SK-N-SH (cell line): Measurements from ENCODE around the gene CD300E. TPM values are rescaled to one million over a fixed set of nuclear protein-coding genes. Genes with fewer than 3 reads are reported as not detected.

Experiments
- CTCF ChIA-PET: fragments of 300-600, 350-600 bp; formaldehyde crosslinking; extraction: SDS; loops from one replicate; lab custom pipeline; 2021; lab: Yijun Ruan, JAX
- POLR2A ChIA-PET: fragments of 350-600 bp; sonication (Branson Sonifier 250); formaldehyde crosslinking; extraction: SDS; loops from one replicate; lab custom pipeline; 2020; ENCODE audit warnings: antibody characterized with exemption, inconsistent platforms; lab: Yijun Ruan, JAX
- DNase-seq: peaks from one replicate; pipeline ENCODE4 v3.0.0; 2012
- H2AFZ ChIP-seq: fragments of 200-600 bp; sonication (generic); 2 replicates; pipeline ENCODE4 v1.8.1; 2016; ENCODE audit warnings: antibody characterized with exemption, mild to moderate bottlenecking, low read depth
- H3F3A ChIP-seq: fragments of 200-600 bp; sonication (generic); replicated peaks from 2 replicates; pipeline ENCODE3; 2016; ENCODE audit warnings: antibody characterized with exemption, mild to moderate bottlenecking; ENCODE audit not compliant: insufficient read depth
- H3K27ac ChIP-seq, 2 experiments: fragments of 200-500 bp in 1 of 2; fragments of 200-600 bp in 1 of 2; sonication (Bioruptor generic) in 1 of 2; sonication (generic), shearing (Covaris generic) in 1 of 2; 2 replicates each; pipeline versions ENCODE4 v1.5.1 to v1.6.1; 2014 to 2016; ENCODE audit warnings: low read depth in 2 of 2, inconsistent platforms in 1 of 2, low read length in 1 of 2, mild to moderate bottlenecking in 1 of 2, mixed read lengths in 1 of 2
- H3K27me3 ChIP-seq: fragments of 200-600 bp; sonication (generic), shearing (Covaris generic); 2 replicates; pipeline ENCODE4 v1.6.1; 2016; ENCODE audit warnings: mixed run types; ENCODE audit not compliant: insufficient read depth
- H3K36me3 ChIP-seq, 2 experiments: fragments of 200-500 bp in 1 of 2; fragments of 200-600 bp in 1 of 2; sonication (Bioruptor generic) in 1 of 2; sonication (generic) in 1 of 2; replicated peaks in 1 of 2; 2 replicates each; pipeline versions ENCODE3 to v1.5.1; 2014 to 2016; ENCODE audit warnings: low read length in 1 of 2, mild to moderate bottlenecking in 1 of 2; ENCODE audit not compliant: insufficient read depth in 2 of 2, control insufficient read depth in 1 of 2
- H3K4me1 ChIP-seq, 2 experiments: fragments of 200-500 bp in 1 of 2; fragments of 200-600 bp in 1 of 2; sonication (Bioruptor generic) in 1 of 2; sonication (generic), shearing (Covaris generic) in 1 of 2; 2 replicates each; pipeline versions ENCODE4 v1.5.1 to v1.6.1; 2014 to 2016; ENCODE audit warnings: low read depth in 1 of 2, low read length in 1 of 2, mixed run types in 1 of 2; ENCODE audit not compliant: insufficient read depth in 2 of 2, control insufficient read depth in 1 of 2
- H3K4me2 ChIP-seq: fragments of 200-600 bp; sonication (generic), shearing (Covaris generic); 2 replicates; pipeline ENCODE4 v1.6.1; 2017; ENCODE audit warnings: mixed run types
- H3K4me3 ChIP-seq, 2 experiments: fragments of 200-500 bp in 1 of 2; fragments of 200-600 bp in 1 of 2; sonication (Bioruptor generic) in 1 of 2; sonication (generic), shearing (Covaris generic) in 1 of 2; 2 replicates each; pipeline versions ENCODE4 v1.5.1 to v1.8.1; 2014 to 2016; ENCODE audit warnings: low read depth in 2 of 2, inconsistent platforms in 1 of 2, low read length in 1 of 2, mild to moderate bottlenecking in 1 of 2, mixed read lengths in 1 of 2, moderate library complexity in 1 of 2
- H3K79me2 ChIP-seq: fragments of 200-600 bp; sonication (generic); 2 replicates; pipeline ENCODE4 v1.8.1; 2017; ENCODE audit warnings: mild to moderate bottlenecking; ENCODE audit not compliant: insufficient read depth
- H3K9ac ChIP-seq: fragments of 200-600 bp; sonication (generic); 2 replicates; pipeline ENCODE4 v1.6.1; 2017; ENCODE audit warnings: mixed run types
- H3K9me2 ChIP-seq: fragments of 200-600 bp; sonication (generic); 2 replicates; pipeline ENCODE4 v1.6.1; 2017; ENCODE audit warnings: mixed run types
- H3K9me3 ChIP-seq: fragments of 200-600 bp; sonication (generic); 2 replicates; pipeline ENCODE4 v1.6.1; 2017; ENCODE audit warnings: mixed run types, mild to moderate bottlenecking, moderate library complexity
- H4K20me1 ChIP-seq: fragments of 200-600 bp; sonication (generic); 2 replicates; pipeline ENCODE4 v1.6.1; 2017; ENCODE audit warnings: mild to moderate bottlenecking, mixed run types; ENCODE audit not compliant: insufficient read depth
- CHD2 ChIP-seq: fragments of 150-350 bp; IDR thresholded peaks from 2 replicates; pipeline ENCODE4 v1.6.1; 2018; ENCODE audit warnings: low read length; ENCODE audit not compliant: partially characterized antibody
- EP300 ChIP-seq, 2 experiments: IDR thresholded peaks; 2 replicates each; pipeline versions ENCODE4 v1.4.0 to v1.6.1; 2012; ENCODE audit warnings: borderline replicate concordance in 1 of 2, low read depth in 1 of 2, low read length in 1 of 2
- EZH2phosphoT487 ChIP-seq: fragments of 200-600 bp; sonication (generic); IDR thresholded peaks from 2 replicates; pipeline ENCODE4 v1.6.1; 2017; ENCODE audit warnings: low read depth, mixed run types, mild to moderate bottlenecking, antibody characterized with exemption, moderate library complexity, borderline replicate concordance
- GATA2 ChIP-seq: sonication (generic); formaldehyde crosslinking; IDR thresholded peaks from 2 replicates; pipeline ENCODE4 v1.5.0; 2020; ENCODE audit warnings: mild to moderate bottlenecking, missing genetic modification reagents
- JUND ChIP-seq: IDR thresholded peaks from 2 replicates; pipeline ENCODE4 v1.4.0; 2012
- MEF2A ChIP-seq: IDR thresholded peaks from 2 replicates; pipeline ENCODE4 v1.4.0; 2012; ENCODE audit warnings: low read depth, borderline replicate concordance
- MXI1 ChIP-seq: IDR thresholded peaks from 2 replicates; pipeline ENCODE4 v1.6.1; 2012; ENCODE audit warnings: mild to moderate bottlenecking, low read depth, low read length, improper control_type of control experiment
- NFIC ChIP-seq: IDR thresholded peaks from 2 replicates; pipeline ENCODE4 v1.4.0; 2012; ENCODE audit warnings: borderline replicate concordance
- POLR2AphosphoS5 ChIP-seq: IDR thresholded peaks from 2 replicates; pipeline ENCODE4 v1.6.1; 2012; ENCODE audit warnings: low read depth, low read length
- RAD21 ChIP-seq: IDR thresholded peaks from 2 replicates; pipeline ENCODE4 v1.6.1; 2012; ENCODE audit warnings: mild to moderate bottlenecking, low read length
- RCOR1 ChIP-seq: fragments of 150-350 bp; IDR thresholded peaks from 2 replicates; pipeline ENCODE4 v1.6.1; 2017; ENCODE audit warnings: antibody characterized with exemption, low read length
- RXRA ChIP-seq: IDR thresholded peaks from 2 replicates; pipeline ENCODE4 v1.4.0; 2012; ENCODE audit warnings: low read depth, mild to moderate bottlenecking, borderline replicate concordance
- SIN3A ChIP-seq: IDR thresholded peaks from 2 replicates; pipeline ENCODE4 v1.6.1; 2012; ENCODE audit warnings: low read depth, mild to moderate bottlenecking, low read length, moderate library complexity, borderline replicate concordance
- TCF12 ChIP-seq: IDR thresholded peaks from 2 replicates; pipeline ENCODE4 v1.4.0; 2012
- YY1 ChIP-seq: IDR thresholded peaks from 2 replicates; pipeline ENCODE4 v1.4.0; 2012; ENCODE audit warnings: low read depth, mild to moderate bottlenecking
- WGBS: methylation state at CpG from one replicate; pipeline ENCODE4 v1.1.6; 2017; ENCODE audit warnings: low lambda C conversion rate; 5-methylcytosine and 5-hydroxymethylcytosine counted together
- polyA plus RNA-seq, 3 experiments: library from polyadenylated mRNA; depleted of rRNA; stranded (reverse); fragments of >200 nt; gene quantifications; 2 replicates each; pipeline ENCODE4 v1.2.3, GENCODE V29; 2012
- TF ChIP-seq, protein P1 (sequence below): IDR thresholded peaks from 2 replicates; pipeline ENCODE4 v1.4.0; 2012; ENCODE audit warnings: low read depth, borderline replicate concordance
- TF ChIP-seq, protein P2 (sequence below): fragments of 150-350 bp; IDR thresholded peaks from 2 replicates; pipeline ENCODE4 v1.6.1; 2016; ENCODE audit warnings: mild to moderate bottlenecking, low read depth, low read length
- TF ChIP-seq, protein P3 (sequence below): IDR thresholded peaks from 2 replicates; pipeline ENCODE4 v1.4.0; 2012; ENCODE audit warnings: low read depth, borderline replicate concordance

The CD300E gene
- polyA plus RNA-seq, 1 of the 3 experiments (the other 2 are of a cell fraction) = not detected

DNA sequence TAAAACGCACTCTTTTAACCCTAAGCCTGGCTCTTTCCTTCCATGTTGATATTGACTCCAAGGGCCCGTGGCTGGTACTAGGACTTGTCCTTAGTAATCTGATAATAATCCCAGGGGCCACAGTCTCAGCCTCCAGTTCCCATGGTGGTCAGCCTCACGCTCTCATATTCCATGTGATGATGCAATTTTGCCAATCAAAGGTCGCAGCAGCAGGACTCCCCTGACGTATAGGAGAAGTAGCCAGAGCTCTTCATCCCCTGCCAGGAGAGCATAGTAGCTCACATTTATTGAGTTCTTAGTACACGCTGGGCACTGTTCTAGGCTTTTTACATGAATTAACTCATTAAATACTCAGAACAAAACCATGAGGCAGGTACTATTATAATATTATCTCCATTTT, 46.8 kb upstream of the CD300E start:
- Histone ChIP-seq H3K79me2 (no peaks in the 10 kb centered on the region), H3K4me2 (no peak overlapping the region), H3K27ac (no peak overlapping the region), H3K27me3 (no peaks in the 10 kb centered on the region), H4K20me1 (no peaks in the 10 kb centered on the region), H3K4me1 (peaks cover 0 to 6% of the 10 kb centered on the region in 2 experiments; a peak in 1 of 4 replicates), H2AFZ (no peak overlapping the region), H3K9me3 (no peaks in the 10 kb centered on the region), H3F3A (no peaks in the 10 kb centered on the region), H3K4me3 (no peak overlapping the region), H3K9ac (no peak overlapping the region), H3K9me2 (no peaks in the 10 kb centered on the region), H3K36me3 (no peaks in the 10 kb centered on the region)
- 16% methylated on average over 6 of the region's 6 CpGs for WGBS
- CTCF ChIA-PET = interaction anchor here (1.0 to 7.2 kb wide), 7 partner anchors 12 to 122 kb away, joined by 3 to 80 read pairs (median 6); partner anchors contain the start of gene RAB37
- TF ChIP-seq YY1 (no peak), SIN3A (no peak), MXI1 (no peak), RCOR1 (no peak), MEF2A (no peak)
- POLR2A ChIA-PET = interaction anchor here (0.6 to 0.8 kb wide), 2 partner anchors 13 to 66 kb away, joined by 3 read pairs; no protein-coding TSS in a partner anchor
- DNase-seq = no peak

DNA sequence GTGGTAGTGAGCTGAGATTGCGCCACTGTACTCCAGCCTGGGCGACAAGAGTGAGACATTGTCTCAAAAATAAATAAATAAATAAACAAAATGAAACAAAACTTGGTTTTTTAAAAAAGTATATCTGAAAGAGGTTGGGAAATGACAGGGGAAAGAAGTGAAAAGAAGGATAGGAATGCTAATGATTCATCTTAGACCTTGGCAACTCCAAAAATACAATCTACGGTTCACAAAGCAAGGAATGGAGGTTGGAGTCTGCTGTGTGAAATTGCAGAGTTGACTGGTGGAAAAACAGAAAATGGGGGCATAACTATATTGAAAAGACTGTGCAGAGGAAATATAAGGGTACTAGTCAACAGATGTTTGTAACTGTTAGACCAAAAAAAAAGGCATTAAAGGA, 40.0 kb upstream of the CD300E start:
- H3K36me3 ChIP-seq = no peaks in the 10 kb centered on the region
- no peak overlapping the region for H3K4me2 ChIP-seq
- no peaks in the 10 kb centered on the region for H3K4me1 ChIP-seq
- H2AFZ ChIP-seq = no peak overlapping the region
- POLR2A ChIA-PET = no interaction called here
- no peaks in the 10 kb centered on the region for H3K27me3 ChIP-seq
- no peak for TF ChIP-seq EP300 (IDR thresholded peaks at IDR 0.05; ENCODE audit: borderline replicate concordance in 1 of 2, low read depth in 1 of 2, low read length in 1 of 2)
- TF ChIP-seq, protein P1, sequence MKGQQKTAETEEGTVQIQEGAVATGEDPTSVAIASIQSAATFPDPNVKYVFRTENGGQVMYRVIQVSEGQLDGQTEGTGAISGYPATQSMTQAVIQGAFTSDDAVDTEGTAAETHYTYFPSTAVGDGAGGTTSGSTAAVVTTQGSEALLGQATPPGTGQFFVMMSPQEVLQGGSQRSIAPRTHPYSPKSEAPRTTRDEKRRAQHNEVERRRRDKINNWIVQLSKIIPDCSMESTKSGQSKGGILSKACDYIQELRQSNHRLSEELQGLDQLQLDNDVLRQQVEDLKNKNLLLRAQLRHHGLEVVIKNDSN = no peak
- TF ChIP-seq, protein P2, sequence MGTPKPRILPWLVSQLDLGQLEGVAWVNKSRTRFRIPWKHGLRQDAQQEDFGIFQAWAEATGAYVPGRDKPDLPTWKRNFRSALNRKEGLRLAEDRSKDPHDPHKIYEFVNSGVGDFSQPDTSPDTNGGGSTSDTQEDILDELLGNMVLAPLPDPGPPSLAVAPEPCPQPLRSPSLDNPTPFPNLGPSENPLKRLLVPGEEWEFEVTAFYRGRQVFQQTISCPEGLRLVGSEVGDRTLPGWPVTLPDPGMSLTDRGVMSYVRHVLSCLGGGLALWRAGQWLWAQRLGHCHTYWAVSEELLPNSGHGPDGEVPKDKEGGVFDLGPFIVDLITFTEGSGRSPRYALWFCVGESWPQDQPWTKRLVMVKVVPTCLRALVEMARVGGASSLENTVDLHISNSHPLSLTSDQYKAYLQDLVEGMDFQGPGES = no peak
- no peak for TF ChIP-seq TCF12
- H4K20me1 ChIP-seq = no peaks in the 10 kb centered on the region
- H3K79me2 ChIP-seq = no peaks in the 10 kb centered on the region
- H3K9ac ChIP-seq = no peak overlapping the region
- no peak overlapping the region for H3K4me3 ChIP-seq
- WGBS = 48% methylated on average over 3 of the region's 3 CpGs
- no peaks in the 10 kb centered on the region for H3F3A ChIP-seq
- no peaks in the 10 kb centered on the region for H3K9me2 ChIP-seq
- CTCF ChIA-PET = interaction anchor here (0.6 to 3.8 kb wide), 7 partner anchors 12 to 128 kb away, joined by 3 to 34 read pairs (median 4); partner anchors contain the start of gene RAB37
- no peak overlapping the region for H3K27ac ChIP-seq
- no peak for DNase-seq
- no peaks in the 10 kb centered on the region for H3K9me3 ChIP-seq

DNA sequence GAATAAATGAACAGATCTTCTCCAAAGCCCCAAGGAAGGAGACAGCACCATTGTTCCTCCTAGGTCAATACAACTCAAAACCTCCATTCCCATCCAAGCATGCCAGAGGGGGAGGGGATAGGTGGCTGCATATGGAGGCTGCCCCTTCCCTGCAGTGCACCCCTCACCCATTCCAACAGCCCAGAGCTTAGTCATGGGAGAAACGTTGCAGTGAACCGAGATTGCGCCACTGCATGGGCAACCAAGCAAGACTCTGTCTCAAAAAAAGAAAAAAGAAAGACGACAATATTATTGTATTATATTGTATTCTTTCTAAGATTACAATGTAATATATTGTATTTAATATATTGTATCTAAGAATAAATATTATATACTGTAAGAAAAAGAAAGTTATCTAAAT, 36.4 kb upstream of the CD300E start:
- no peak for TF ChIP-seq NFIC
- no peak for TF ChIP-seq GATA2 (CRISPR knock-in tag)
- TF ChIP-seq, protein P3, sequence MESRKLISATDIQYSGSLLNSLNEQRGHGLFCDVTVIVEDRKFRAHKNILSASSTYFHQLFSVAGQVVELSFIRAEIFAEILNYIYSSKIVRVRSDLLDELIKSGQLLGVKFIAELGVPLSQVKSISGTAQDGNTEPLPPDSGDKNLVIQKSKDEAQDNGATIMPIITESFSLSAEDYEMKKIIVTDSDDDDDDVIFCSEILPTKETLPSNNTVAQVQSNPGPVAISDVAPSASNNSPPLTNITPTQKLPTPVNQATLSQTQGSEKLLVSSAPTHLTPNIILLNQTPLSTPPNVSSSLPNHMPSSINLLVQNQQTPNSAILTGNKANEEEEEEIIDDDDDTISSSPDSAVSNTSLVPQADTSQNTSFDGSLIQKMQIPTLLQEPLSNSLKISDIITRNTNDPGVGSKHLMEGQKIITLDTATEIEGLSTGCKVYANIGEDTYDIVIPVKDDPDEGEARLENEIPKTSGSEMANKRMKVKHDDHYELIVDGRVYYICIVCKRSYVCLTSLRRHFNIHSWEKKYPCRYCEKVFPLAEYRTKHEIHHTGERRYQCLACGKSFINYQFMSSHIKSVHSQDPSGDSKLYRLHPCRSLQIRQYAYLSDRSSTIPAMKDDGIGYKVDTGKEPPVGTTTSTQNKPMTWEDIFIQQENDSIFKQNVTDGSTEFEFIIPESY = no peak
- no peak for TF ChIP-seq EZH2phosphoT487
- no peak for TF ChIP-seq POLR2AphosphoS5
- TF ChIP-seq MXI1 = no peak
- TF ChIP-seq, protein P2 = no peak
- TF ChIP-seq RAD21 = no peak
- no peak for TF ChIP-seq CHD2
- no peak for TF ChIP-seq JUND
- no peak for TF ChIP-seq RXRA
- H2AFZ ChIP-seq = no peak overlapping the region
- CTCF ChIA-PET = interaction anchor here (0.8 to 6.9 kb wide), 11 partner anchors 9 to 132 kb away, joined by 3 to 301 read pairs (median 3); partner anchors contain the start of genes NAT9 and RAB37

More for the DNA sequence above, 36.4 kb upstream of the CD300E start:
- Histone ChIP-seq H3K9ac (no peak overlapping the region), H3K4me3 (no peak overlapping the region), H3K9me2 (no peaks in the 10 kb centered on the region), H3K36me3 (no peaks in the 10 kb centered on the region), H3K27me3 (no peaks in the 10 kb centered on the region), H4K20me1 (no peaks in the 10 kb centered on the region), H3K27ac (no peak overlapping the region), H3K4me2 (no peak overlapping the region), H3K79me2 (no peaks in the 10 kb centered on the region), H3F3A (no peaks in the 10 kb centered on the region), H3K4me1 (no peaks in the 10 kb centered on the region; a peak in 1 of 4 replicates), H3K9me3 (no peaks in the 10 kb centered on the region)
- POLR2A ChIA-PET = no interaction called here
- no peak for DNase-seq
- WGBS = 35% methylated on average over 4 of the region's 4 CpGs
